NT2/D1 (cell line): ENCODE results near the gene SLC34A1.

ENCODE experiments used
- SUZ12 ChIP-seq: IDR thresholded peaks from 2 replicates; pipeline ENCODE4 v1.6.1; 2011; ENCODE audit not compliant: insufficient read length, insufficient read depth; ENCODE audit errors: extremely low read depth
- YY1 ChIP-seq: IDR thresholded peaks from 2 replicates; pipeline ENCODE4 v1.6.1; 2011; ENCODE audit not compliant: insufficient read length, insufficient read depth
- ZNF274 ChIP-seq: IDR thresholded peaks from 2 replicates; pipeline ENCODE4 v1.6.1; 2011; ENCODE audit warnings: mild to moderate bottlenecking, low read depth, low read length

GRCh38 chr5:177392765-177393164, 8.5 kb downstream of the SLC34A1 start:
- no peak for TF ChIP-seq ZNF274
- TF ChIP-seq YY1 = no peak
- TF ChIP-seq SUZ12 = no peak
